Gastrocnemius medialis (tissue), 4 donors: ENCODE results near the gene ZNF431. TPM values are rescaled to one million over a fixed set of nuclear protein-coding genes. Genes with fewer than 3 reads are reported as not detected.
"Not testable (repeated sequence)": the region's sequence is repeated elsewhere in the genome, so short reads cannot be mapped to it uniquely, and the experiment has no call there.

Experiments
- ATAC-seq, 2 donors: fragments of 150-250 bp; one replicate each; pipeline ENCODE4 v1.9.1; 2016
- DNase-seq, 2 donors: peaks; one replicate each; pipeline ENCODE4 v3.0.0-alpha.2; 2019
- H3K27ac ChIP-seq, 4 donors: fragments of 200-600 bp; sonication (generic); 1 replicate in 1 of 4; 2 replicates in 3 of 4; pipeline ENCODE4 v1.5.1; 2016 to 2018; ENCODE audit warnings: mild to moderate bottlenecking in 2 of 4, moderate library complexity in 1 of 4
- H3K27me3 ChIP-seq, 3 donors: fragments of 200-600 bp; sonication (generic) in 2 of 3; 1 replicate in 1 of 3; 2 replicates in 2 of 3; pipeline versions ENCODE4 v1.5.1 to v1.6.0; 2016 to 2019; ENCODE audit warnings: mild to moderate bottlenecking in 1 of 3, moderate library complexity in 1 of 3
- H3K36me3 ChIP-seq, 2 donors: fragments of 200-600 bp; sonication (generic) in 1 of 2; one replicate each; pipeline ENCODE4 v1.5.1; 2017 to 2018
- H3K4me1 ChIP-seq, 2 donors: fragments of 200-600 bp; sonication (generic) in 1 of 2; one replicate each; pipeline ENCODE4 v1.5.1; 2016 to 2017; ENCODE audit warnings: mild to moderate bottlenecking in 2 of 2
- H3K4me3 ChIP-seq, 4 donors: fragments of 200-600 bp; sonication (generic) in 3 of 4; 1 replicate in 1 of 4; 2 replicates in 3 of 4; pipeline ENCODE4 v1.5.1; 2016 to 2019; ENCODE audit warnings: mild to moderate bottlenecking in 2 of 4
- H3K9me3 ChIP-seq, 3 donors: fragments of 200-600 bp; sonication (generic) in 2 of 3; 1 replicate in 1 of 3; 2 replicates in 2 of 3; pipeline ENCODE4 v1.5.1; 2016 to 2019
- POLR2A ChIP-seq, 2 donors: fragments of 450-650 bp; IDR thresholded peaks; one replicate each; pipeline ENCODE4 v1.6.1; 2017; ENCODE audit warnings: antibody characterized with exemption in 2 of 2, mild to moderate bottlenecking in 2 of 2, moderate library complexity in 2 of 2
- in situ Hi-C, 4 donors: fragments of 200-750 bp; cut with MboI; loops; one replicate each; pipeline versions ENCODE4 v1.15.0 to v1.8.0; 2017; ENCODE audit warnings: low sequenced_read_pairs in 4 of 4
- intact Hi-C: fragments of 100-400 bp; cut with DNase I; formaldehyde crosslinking; loops from one replicate; pipeline ENCODE4 v1.15.1; 2023; ENCODE audit warnings: low total_unique reads
- total RNA-seq, 4 donors: library from RNA; depleted of rRNA; stranded (reverse); fragments of >200 nt; gene quantifications; one replicate each; pipeline versions ENCODE4 v1.1.0 to v1.2.3, GENCODE V29; 2016
- TF ChIP-seq, protein P1 (sequence below), 5 experiments: fragments of 450-650 bp in 3 of 5; fragments of 200-600 bp in 2 of 5; sonication (generic) in 2 of 5; IDR thresholded peaks in 4 of 5; conservative IDR thresholded peaks in 1 of 5; 1 replicate in 4 of 5; 2 replicates in 1 of 5; pipeline ENCODE4 v1.5.1; 2016 to 2019; ENCODE audit warnings: antibody characterized with exemption in 5 of 5, mild to moderate bottlenecking in 3 of 5, moderate library complexity in 3 of 5

The ZNF431 gene
- total RNA-seq, 4 donors from 2014 or later: 5.1 to 7.6 (median 6.7) TPM

DNA sequence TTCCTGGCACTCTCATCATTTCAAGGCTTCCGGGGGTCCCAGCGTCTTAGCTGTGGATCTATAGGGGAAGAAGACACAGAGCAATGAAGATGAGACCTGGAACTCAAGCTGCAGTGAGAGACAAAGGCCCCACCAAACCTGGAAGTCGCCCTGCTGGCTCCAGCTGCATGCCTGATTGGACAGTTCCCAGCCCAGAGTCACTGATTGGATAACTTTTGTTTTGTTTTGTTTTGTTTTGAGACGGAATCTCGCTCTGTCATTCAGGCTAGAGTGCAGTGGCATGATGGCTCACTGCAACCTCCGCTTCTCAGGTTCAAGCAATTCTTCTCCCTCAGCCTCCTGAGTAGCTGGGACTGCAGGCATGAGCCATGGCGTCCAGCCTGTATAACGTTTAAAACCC is 6.4 kb upstream of the ZNF431 start:
- TF ChIP-seq, protein P1, sequence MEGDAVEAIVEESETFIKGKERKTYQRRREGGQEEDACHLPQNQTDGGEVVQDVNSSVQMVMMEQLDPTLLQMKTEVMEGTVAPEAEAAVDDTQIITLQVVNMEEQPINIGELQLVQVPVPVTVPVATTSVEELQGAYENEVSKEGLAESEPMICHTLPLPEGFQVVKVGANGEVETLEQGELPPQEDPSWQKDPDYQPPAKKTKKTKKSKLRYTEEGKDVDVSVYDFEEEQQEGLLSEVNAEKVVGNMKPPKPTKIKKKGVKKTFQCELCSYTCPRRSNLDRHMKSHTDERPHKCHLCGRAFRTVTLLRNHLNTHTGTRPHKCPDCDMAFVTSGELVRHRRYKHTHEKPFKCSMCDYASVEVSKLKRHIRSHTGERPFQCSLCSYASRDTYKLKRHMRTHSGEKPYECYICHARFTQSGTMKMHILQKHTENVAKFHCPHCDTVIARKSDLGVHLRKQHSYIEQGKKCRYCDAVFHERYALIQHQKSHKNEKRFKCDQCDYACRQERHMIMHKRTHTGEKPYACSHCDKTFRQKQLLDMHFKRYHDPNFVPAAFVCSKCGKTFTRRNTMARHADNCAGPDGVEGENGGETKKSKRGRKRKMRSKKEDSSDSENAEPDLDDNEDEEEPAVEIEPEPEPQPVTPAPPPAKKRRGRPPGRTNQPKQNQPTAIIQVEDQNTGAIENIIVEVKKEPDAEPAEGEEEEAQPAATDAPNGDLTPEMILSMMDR (IDR thresholded peaks at IDR 0.05 in 4 of 5, conservative IDR thresholded peaks at IDR 0.05 in 1 of 5): no peak
- no peak for TF ChIP-seq POLR2A (IDR thresholded peaks at IDR 0.05)
- intact Hi-C loops (no loop called here), in situ Hi-C loops (no loop called here)
- DNase-seq (no peak), ATAC-seq (no peak)
- H3K27me3 ChIP-seq: no peaks in the 10 kb centered on the region
- H3K36me3 ChIP-seq: no peaks in the 10 kb centered on the region
- no peak overlapping the region for H3K4me3 ChIP-seq
- H3K9me3 ChIP-seq: no peaks in the 10 kb centered on the region
- H3K4me1 ChIP-seq: no peaks in the 10 kb centered on the region
- no peak overlapping the region for H3K27ac ChIP-seq

DNA sequence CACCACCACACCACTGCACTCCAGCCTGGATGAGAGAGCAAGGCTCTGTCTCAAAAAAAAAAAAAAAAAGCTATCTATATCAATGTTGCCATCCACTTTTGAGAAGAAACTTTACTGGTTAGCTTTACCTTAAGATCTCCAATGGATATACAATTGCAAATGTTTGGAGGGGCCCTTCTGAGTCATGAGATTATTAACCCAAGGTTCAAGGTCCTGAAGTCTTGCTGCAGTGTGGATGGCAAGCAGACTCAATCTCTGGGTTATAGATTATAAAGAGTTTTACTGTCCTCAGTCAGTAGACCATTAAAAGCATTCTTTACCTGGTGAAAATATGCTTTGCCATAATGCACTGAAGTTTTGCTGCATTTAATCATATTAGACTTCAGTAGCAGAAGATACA is 3.7 kb upstream of the ZNF431 start:
- H3K9me3 ChIP-seq: no peaks in the 10 kb centered on the region
- H3K27ac ChIP-seq: no peak overlapping the region
- no peaks in the 10 kb centered on the region for H3K36me3 ChIP-seq
- no peak for TF ChIP-seq POLR2A (IDR thresholded peaks at IDR 0.05)
- TF ChIP-seq, protein P1 (IDR thresholded peaks at IDR 0.05 in 4 of 5, conservative IDR thresholded peaks at IDR 0.05 in 1 of 5): no peak
- in situ Hi-C loops: no loop called here
- ATAC-seq (no peak), DNase-seq (no peak)
- peaks cover 8 to 10% of the 10 kb centered on the region in 2 donors for H3K4me1 ChIP-seq
- intact Hi-C loops: no loop called here
- H3K4me3 ChIP-seq: no peak overlapping the region
- H3K27me3 ChIP-seq: no peaks in the 10 kb centered on the region

DNA sequence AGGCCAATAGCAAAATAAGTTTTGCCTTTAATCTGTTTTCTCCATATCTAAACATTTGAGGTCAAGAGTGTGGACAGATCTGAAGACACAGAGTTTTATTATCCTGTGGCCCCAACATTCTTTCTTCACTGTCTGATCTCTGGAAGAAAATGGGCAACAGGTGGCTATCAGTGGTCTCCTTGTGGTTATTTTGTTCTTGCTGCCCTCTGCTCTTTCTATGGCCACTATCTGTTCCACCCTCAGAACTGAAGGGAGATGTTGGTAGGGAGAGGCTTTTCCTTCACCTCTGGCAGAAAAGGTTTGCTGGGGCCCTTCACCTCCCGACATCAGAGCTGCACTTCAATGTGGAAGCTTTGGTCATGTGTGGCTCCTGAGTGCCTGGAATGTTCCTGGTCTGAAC is 834 bp upstream of the ZNF431 start:
- intact Hi-C loops: loop anchor here (5.0 kb wide), 1 partner anchor 369 kb away; no protein-coding TSS in a partner anchor

DNA sequence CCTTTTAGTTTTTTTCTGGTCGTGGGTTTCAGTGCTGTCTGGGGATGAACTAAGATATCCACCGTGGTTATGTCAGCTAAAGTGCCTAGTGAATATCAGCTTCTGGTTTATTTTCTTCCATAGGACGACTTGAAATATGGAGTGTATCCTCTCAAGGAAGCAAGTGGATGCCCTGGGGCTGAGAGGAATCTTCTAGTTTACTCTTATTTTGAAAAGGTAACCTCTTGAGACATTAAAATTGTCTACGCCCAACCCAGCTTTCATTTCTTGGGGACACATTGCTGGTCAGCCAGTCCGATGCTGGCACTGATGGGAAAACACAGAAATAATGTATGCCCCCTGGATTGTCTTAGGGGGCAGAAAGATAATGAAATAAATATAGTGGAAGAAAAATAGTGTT is 1.6 kb downstream of the ZNF431 start:
- ATAC-seq: no peak
- in situ Hi-C loops (no loop called here), intact Hi-C loops (loop anchor here (2.0 to 5.0 kb wide), 2 partner anchors 123 to 371 kb away; partner anchors contain the start of gene ZNF430)
- TF ChIP-seq POLR2A (IDR thresholded peaks at IDR 0.05): no peak
- TF ChIP-seq, protein P1 (IDR thresholded peaks at IDR 0.05 in 4 of 5, conservative IDR thresholded peaks at IDR 0.05 in 1 of 5): no peak
- Histone ChIP-seq H3K9me3 (no peaks in the 10 kb centered on the region), H3K36me3 (peaks cover 0 to 28% of the 10 kb centered on the region in 2 donors), H3K27me3 (no peaks in the 10 kb centered on the region), H3K27ac (no peak overlapping the region), H3K4me3 (no peak overlapping the region), H3K4me1 (peaks cover 10 to 17% of the 10 kb centered on the region in 2 donors)
- DNase-seq: no peak

More for the DNA sequence above, 834 bp upstream of the ZNF431 start:
- H3K4me3 ChIP-seq, H3K9me3 ChIP-seq, DNase-seq, ATAC-seq, in situ Hi-C loops, H3K27me3 ChIP-seq: not testable (repeated sequence)
- H3K4me1 ChIP-seq: peaks cover 10 to 17% of the 10 kb centered on the region in 2 donors
- H3K36me3 ChIP-seq: peaks cover 0 to 23% of the 10 kb centered on the region in 2 donors
- peak overlapping the region in 1 of 4 donors; percentile 79 for H3K27ac ChIP-seq

DNA sequence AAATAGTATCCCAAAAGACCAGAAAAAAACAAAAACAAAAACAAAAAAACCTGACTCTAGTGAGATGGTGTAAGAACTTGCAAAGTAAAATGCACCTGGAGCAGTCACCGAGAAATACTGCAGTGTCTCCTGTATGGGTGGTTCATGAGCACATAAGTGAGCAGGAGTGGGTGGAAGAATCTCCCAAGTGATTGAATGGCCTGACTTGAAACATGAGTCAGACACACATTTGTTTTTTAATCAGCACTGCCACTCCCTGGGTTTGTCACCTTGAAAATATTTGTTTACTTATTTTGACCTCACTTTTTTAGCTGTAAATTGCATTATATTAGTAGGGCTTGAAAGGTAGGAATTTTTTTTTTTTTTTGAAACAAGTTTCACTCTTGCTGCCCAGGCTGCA is 2.0 kb downstream of the ZNF431 start:
- H3K36me3 ChIP-seq: peaks cover 0 to 28% of the 10 kb centered on the region in 2 donors
- H3K4me3 ChIP-seq: no peak overlapping the region
- peaks cover 10 to 17% of the 10 kb centered on the region in 2 donors for H3K4me1 ChIP-seq
- H3K27me3 ChIP-seq: no peaks in the 10 kb centered on the region
- in situ Hi-C loops (no loop called here), intact Hi-C loops (loop anchor here (2.0 to 5.0 kb wide), 2 partner anchors 123 to 372 kb away; partner anchors contain the start of gene ZNF430)
- no peak for ATAC-seq
- H3K9me3 ChIP-seq: no peaks in the 10 kb centered on the region
- DNase-seq: no peak
- TF ChIP-seq, protein P1 (IDR thresholded peaks at IDR 0.05 in 4 of 5, conservative IDR thresholded peaks at IDR 0.05 in 1 of 5): no peak
- no peak for TF ChIP-seq POLR2A (IDR thresholded peaks at IDR 0.05)
- no peak overlapping the region for H3K27ac ChIP-seq
